WTC11 (cell line): Measurements from ENCODE around the gene PSMC4. TPM values are rescaled to one million over a fixed set of nuclear protein-coding genes. Genes with fewer than 3 reads are reported as not detected.

Experiments
- ATAC-seq: fragments of 200-7000 bp; cut with Tn5 transposase; 2 replicates; pipeline ENCODE4 v1.10.0; 2021; ENCODE audit warnings: mild to moderate bottlenecking, moderate library complexity
- CTCF ChIA-PET: fragments of 300-600 bp; sonication (Branson Sonifier 250); formaldehyde crosslinking; loops from one replicate; lab custom pipeline; 2021; ENCODE audit warnings: antibody characterized with exemption; lab: Charles Lee
- POLR2A ChIA-PET: fragments of 350-600 bp; sonication (Branson Sonifier 250); formaldehyde crosslinking; loops from one replicate; lab custom pipeline; 2021; ENCODE audit warnings: antibody characterized with exemption; lab: Charles Lee
- DNase-seq: peaks from one replicate; pipeline ENCODE4 v3.0.0; 2021; ENCODE audit warnings: low spot score
- H3K27ac Mint-ChIP-seq: 2 replicates; pipeline ENCODE4 v1.8.0; 2021; ENCODE audit warnings: mixed read lengths
- H3K27me3 Mint-ChIP-seq: 2 replicates; pipeline ENCODE4 v1.8.0; 2021; ENCODE audit warnings: low read depth, mild to moderate bottlenecking, moderate library complexity, mixed read lengths
- H3K36me3 Mint-ChIP-seq: 2 replicates; pipeline ENCODE4 v1.8.0; 2021; ENCODE audit warnings: mixed read lengths
- H3K4me1 Mint-ChIP-seq: 2 replicates; pipeline ENCODE4 v1.8.0; 2022; ENCODE audit warnings: mixed read lengths
- H3K4me3 Mint-ChIP-seq: 2 replicates; pipeline ENCODE4 v1.8.0; 2021; ENCODE audit warnings: mild to moderate bottlenecking, moderate library complexity, mixed read lengths
- H3K9me3 Mint-ChIP-seq: 2 replicates; pipeline ENCODE4 v1.8.0; 2021; ENCODE audit warnings: mixed read lengths
- ARID4B ChIP-seq: sonication (generic); formaldehyde crosslinking; IDR thresholded peaks from 2 replicates; pipeline ENCODE4 v1.8.0; 2023; ENCODE audit warnings: missing genetic modification reagents, mild to moderate bottlenecking, borderline replicate concordance
- CREB1 ChIP-seq: sonication (generic); formaldehyde crosslinking; IDR thresholded peaks from 2 replicates; pipeline ENCODE4 v1.8.0; 2023; ENCODE audit warnings: mild to moderate bottlenecking, missing genetic modification reagents
- E2F1 ChIP-seq: sonication (generic); formaldehyde crosslinking; IDR thresholded peaks from 2 replicates; pipeline ENCODE4 v1.8.0; 2022; ENCODE audit warnings: mild to moderate bottlenecking, missing genetic modification reagents
- EMX1 ChIP-seq: fragments of 250-450 bp; sonication (Bioruptor Pico); IDR thresholded peaks from 2 replicates; pipeline ENCODE4 v1.8.0; 2021; ENCODE audit warnings: mild to moderate bottlenecking
- GRHL2 ChIP-seq: fragments of 250-450 bp; sonication (Bioruptor Pico); IDR thresholded peaks from 2 replicates; pipeline ENCODE4 v1.8.0; 2022; ENCODE audit warnings: mild to moderate bottlenecking, moderate library complexity; ENCODE audit not compliant: insufficient replicate concordance, severe bottlenecking
- IRF2 ChIP-seq: sonication (generic); formaldehyde crosslinking; IDR thresholded peaks from 2 replicates; pipeline ENCODE4 v1.8.0; 2022; ENCODE audit warnings: low read depth, missing genetic modification reagents, borderline replicate concordance
- NFE2L1 ChIP-seq: sonication (generic); formaldehyde crosslinking; IDR thresholded peaks from 2 replicates; pipeline ENCODE4 v1.8.1; 2023; ENCODE audit warnings: missing genetic modification reagents
- NR2C2 ChIP-seq: sonication (generic); formaldehyde crosslinking; IDR thresholded peaks from 2 replicates; pipeline ENCODE4 v1.8.0; 2022; ENCODE audit warnings: mild to moderate bottlenecking, missing genetic modification reagents
- OVOL2 ChIP-seq: fragments of 250-450 bp; sonication (Bioruptor Pico); IDR thresholded peaks from 2 replicates; pipeline ENCODE4 v1.9.0; 2021; ENCODE audit warnings: mild to moderate bottlenecking, borderline replicate concordance
- TEAD1 ChIP-seq: sonication (generic); formaldehyde crosslinking; IDR thresholded peaks from 2 replicates; pipeline ENCODE4 v1.8.0; 2022; ENCODE audit warnings: mild to moderate bottlenecking, missing genetic modification reagents
- ZBTB21 ChIP-seq: sonication (generic); formaldehyde crosslinking; IDR thresholded peaks from 2 replicates; pipeline ENCODE4 v1.8.1; 2023; ENCODE audit warnings: mild to moderate bottlenecking, missing genetic modification reagents, borderline replicate concordance
- ZNF121 ChIP-seq: sonication (generic); formaldehyde crosslinking; IDR thresholded peaks from 2 replicates; pipeline ENCODE4 v1.8.0; 2023; ENCODE audit warnings: missing genetic modification reagents
- ZNF138 ChIP-seq: sonication (generic); formaldehyde crosslinking; conservative IDR thresholded peaks from 2 replicates; pipeline ENCODE4 v1.8.1; 2022; ENCODE audit warnings: mild to moderate bottlenecking, moderate library complexity, missing genetic modification reagents
- ZNF232 ChIP-seq: sonication (generic); formaldehyde crosslinking; IDR thresholded peaks from 2 replicates; pipeline ENCODE4 v1.8.0; 2022; ENCODE audit warnings: mild to moderate bottlenecking, missing genetic modification reagents
- ZNF263 ChIP-seq: sonication (generic); formaldehyde crosslinking; IDR thresholded peaks from 2 replicates; pipeline ENCODE4 v1.8.1; 2022; ENCODE audit warnings: low read depth, mild to moderate bottlenecking, moderate library complexity, missing genetic modification reagents
- ZNF671 ChIP-seq: fragments of 250-450 bp; sonication (Bioruptor Pico); IDR thresholded peaks from 2 replicates; pipeline ENCODE4 v1.8.0; 2021; ENCODE audit warnings: mild to moderate bottlenecking
- total RNA-seq: library from RNA; stranded (reverse); gene quantifications from 3 replicates; pipeline ENCODE4 v1.2.3, GENCODE V29; 2021
- TF ChIP-seq, protein P1 (sequence below): sonication (generic); formaldehyde crosslinking; conservative IDR thresholded peaks from 2 replicates; pipeline ENCODE4 v1.8.1; 2022; ENCODE audit warnings: mild to moderate bottlenecking, missing genetic modification reagents

Gene PSMC4
- total RNA-seq, 1 experiment from 2014 or later, result 105 TPM

DNA sequence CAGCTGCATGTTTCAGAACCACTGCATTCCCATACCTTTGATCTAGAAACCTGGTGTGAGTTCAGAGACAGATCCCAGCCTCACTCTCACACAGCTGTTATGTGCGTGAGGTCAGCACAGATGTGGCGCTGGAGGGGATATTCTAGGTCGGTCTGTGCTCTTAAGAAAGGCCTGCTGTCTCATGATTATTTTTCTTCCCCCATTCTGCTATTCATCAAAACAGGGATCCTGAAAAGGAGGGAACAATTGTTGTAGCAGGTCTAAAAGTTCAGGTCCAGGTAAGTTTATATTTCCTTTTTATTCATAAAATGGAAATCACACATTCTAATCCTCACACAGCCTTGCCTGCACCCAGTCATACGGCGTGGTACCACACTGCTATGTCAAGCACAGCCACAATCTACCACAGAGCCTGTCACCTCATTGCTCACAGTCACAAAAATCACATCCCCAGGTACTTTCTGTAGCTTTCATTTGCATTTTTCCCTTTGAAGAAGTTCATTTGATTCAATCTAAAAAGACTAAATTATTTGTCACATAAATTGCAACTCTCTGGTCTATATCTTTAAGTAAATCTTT, 26.8 kb downstream of the PSMC4 start (continued):
- TF ChIP-seq ZNF138 (no peak), ZNF263 (CRISPR knock-in tag) (no peak), TEAD1 (CRISPR knock-in tag) (no peak), CREB1 (CRISPR knock-in tag) (no peak), ARID4B (no peak), ZNF671 (no peak), OVOL2 (no peak)
- TF ChIP-seq, protein P1, sequence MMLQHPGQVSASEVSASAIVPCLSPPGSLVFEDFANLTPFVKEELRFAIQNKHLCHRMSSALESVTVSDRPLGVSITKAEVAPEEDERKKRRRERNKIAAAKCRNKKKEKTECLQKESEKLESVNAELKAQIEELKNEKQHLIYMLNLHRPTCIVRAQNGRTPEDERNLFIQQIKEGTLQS (CRISPR knock-in tag), result no peak
- TF ChIP-seq, all 79 proteins: peak for 0

DNA sequence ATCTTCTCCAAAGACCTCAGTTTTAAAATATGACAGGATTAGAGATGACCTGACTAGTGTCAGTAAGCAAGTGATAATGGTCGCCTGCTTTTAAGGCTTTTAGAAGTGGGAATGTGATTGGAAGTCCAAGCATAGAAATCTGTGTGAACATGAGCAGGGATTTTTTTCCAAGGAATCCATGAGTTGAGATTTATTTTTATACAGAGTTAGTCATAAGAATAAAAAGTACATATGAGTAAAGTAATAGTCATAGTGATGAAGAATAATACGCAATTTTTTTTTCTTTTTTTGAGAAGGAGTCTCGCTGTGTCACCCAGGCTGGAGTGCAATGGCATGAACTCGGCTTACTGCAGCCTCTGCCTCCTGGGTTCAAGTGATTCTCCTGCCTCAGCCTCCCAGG, 27.5 kb downstream of the PSMC4 start:
- H3K27me3 Mint-ChIP-seq, result no peaks in the 10 kb centered on the region
- H3K4me1 Mint-ChIP-seq, result peaks cover 14% of the 10 kb centered on the region
- DNase-seq (no peak), ATAC-seq (no peak)
- peaks cover 14% of the 10 kb centered on the region for H3K36me3 Mint-ChIP-seq
- POLR2A ChIA-PET, result no interaction called here
- CTCF ChIA-PET, result no interaction called here
- H3K9me3 Mint-ChIP-seq, result peaks cover 17% of the 10 kb centered on the region
- TF ChIP-seq ZNF232 (CRISPR knock-in tag) (no peak), ZNF121 (CRISPR knock-in tag) (no peak), GRHL2 (no peak), NR2C2 (CRISPR knock-in tag) (no peak), ZBTB21 (no peak), CREB1 (CRISPR knock-in tag) (no peak)
- no peak overlapping the region for H3K27ac Mint-ChIP-seq
- peak overlapping the region; percentile 99 for H3K4me3 Mint-ChIP-seq

DNA sequence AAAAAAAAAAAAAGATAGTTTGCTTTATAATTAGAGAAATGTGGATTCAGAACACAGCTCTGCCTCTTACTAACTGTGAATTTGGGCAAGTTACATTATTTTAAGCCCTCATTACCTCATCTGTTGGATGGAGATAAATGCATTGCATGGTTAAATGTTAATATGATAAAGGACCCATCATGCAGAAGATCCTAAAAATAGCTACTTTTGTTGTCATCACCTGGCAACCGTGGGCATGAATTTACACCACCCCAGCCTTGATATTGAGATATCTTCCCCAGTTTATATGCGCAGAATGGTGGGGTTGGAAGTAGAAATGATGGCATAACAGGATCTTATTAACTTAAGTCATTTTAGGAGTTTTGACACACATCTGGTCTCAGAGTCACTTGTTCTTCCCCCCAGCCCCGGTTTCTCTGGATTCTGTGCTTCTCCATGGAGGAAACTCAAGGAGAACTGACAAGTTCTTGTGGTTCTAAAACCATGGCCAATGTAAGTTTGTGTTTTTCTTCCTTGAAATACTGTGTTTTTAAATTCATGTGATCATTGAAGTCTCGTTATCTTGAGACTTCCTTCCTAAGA, 34.8 kb downstream of the PSMC4 start:
- CTCF ChIA-PET, result no interaction called here
- ATAC-seq, result no peak
- H3K27ac Mint-ChIP-seq, result no peak overlapping the region; the same call in 1 of the 2 replicates

More for the DNA sequence above, 34.8 kb downstream of the PSMC4 start:
- Mint-ChIP-seq H3K9me3 (peaks cover 16% of the 10 kb centered on the region), H3K27me3 (no peaks in the 10 kb centered on the region), H3K4me3 (no peak overlapping the region), H3K4me1 (no peaks in the 10 kb centered on the region), H3K36me3 (peaks cover 15% of the 10 kb centered on the region)
- DNase-seq, result no peak
- TF ChIP-seq E2F1 (CRISPR knock-in tag), result no peak
- TF ChIP-seq NFE2L1, result no peak
- no peak for TF ChIP-seq IRF2
- no peak for TF ChIP-seq EMX1 (CRISPR knock-in tag)
- no peak for TF ChIP-seq CREB1 (CRISPR knock-in tag)
- TF ChIP-seq, all 79 proteins: peak for 0
- POLR2A ChIA-PET, result interaction anchor here (0.6 kb wide), 1 partner anchor 160 kb away, joined by 3 read pairs; the partner anchor contains the start of gene FBL
